ENCODE results near the gene RAPGEF6. TPM values are rescaled to one million over a fixed set of nuclear protein-coding genes. Genes with fewer than 3 reads are reported as not detected.
A peak's percentile ranks its signal among the peaks of the same experiment; 100 is the strongest.
"Not testable (repeated sequence)": the region's sequence is repeated elsewhere in the genome, so short reads cannot be mapped to it uniquely, and the experiment has no call there.

RAPGEF6 gene
- total RNA-seq, 1 donor from 2014 or later: 30.8 TPM

- DNase-seq: no peak
These were observed 212.0 kb downstream of the RAPGEF6 start for GRCh38 chr5:131423056-131423455.

DNA sequence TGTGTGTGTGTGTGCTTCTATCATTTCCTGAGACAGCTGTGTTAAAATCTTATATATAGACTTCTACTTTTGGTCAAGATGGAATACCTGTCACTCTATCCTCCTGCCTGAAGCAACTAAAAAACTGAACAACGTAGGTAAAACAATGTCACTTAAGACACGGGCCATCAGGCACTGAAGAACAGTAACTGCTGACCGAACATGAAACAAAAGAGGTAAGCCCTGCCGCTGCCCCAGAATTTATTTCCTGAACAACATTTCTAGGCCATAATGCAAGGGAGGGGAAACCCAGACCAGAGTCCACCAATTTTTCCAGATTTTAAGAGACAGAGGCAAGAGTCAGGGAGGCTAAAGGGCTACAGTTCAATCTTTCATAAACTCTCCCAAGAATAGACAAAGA is 215.2 kb downstream of the RAPGEF6 start:
- no peak for DNase-seq

GRCh38 chr5:131418846-131419245 is 216.2 kb downstream of the RAPGEF6 start:
- no peak for DNase-seq

- DNase-seq: peak; percentile 21
These were observed 217.7 kb downstream of the RAPGEF6 start for GRCh38 chr5:131417240-131417869.

- no peak for DNase-seq
These were observed 218.3 kb downstream of the RAPGEF6 start for GRCh38 chr5:131416729-131417128.

DNA sequence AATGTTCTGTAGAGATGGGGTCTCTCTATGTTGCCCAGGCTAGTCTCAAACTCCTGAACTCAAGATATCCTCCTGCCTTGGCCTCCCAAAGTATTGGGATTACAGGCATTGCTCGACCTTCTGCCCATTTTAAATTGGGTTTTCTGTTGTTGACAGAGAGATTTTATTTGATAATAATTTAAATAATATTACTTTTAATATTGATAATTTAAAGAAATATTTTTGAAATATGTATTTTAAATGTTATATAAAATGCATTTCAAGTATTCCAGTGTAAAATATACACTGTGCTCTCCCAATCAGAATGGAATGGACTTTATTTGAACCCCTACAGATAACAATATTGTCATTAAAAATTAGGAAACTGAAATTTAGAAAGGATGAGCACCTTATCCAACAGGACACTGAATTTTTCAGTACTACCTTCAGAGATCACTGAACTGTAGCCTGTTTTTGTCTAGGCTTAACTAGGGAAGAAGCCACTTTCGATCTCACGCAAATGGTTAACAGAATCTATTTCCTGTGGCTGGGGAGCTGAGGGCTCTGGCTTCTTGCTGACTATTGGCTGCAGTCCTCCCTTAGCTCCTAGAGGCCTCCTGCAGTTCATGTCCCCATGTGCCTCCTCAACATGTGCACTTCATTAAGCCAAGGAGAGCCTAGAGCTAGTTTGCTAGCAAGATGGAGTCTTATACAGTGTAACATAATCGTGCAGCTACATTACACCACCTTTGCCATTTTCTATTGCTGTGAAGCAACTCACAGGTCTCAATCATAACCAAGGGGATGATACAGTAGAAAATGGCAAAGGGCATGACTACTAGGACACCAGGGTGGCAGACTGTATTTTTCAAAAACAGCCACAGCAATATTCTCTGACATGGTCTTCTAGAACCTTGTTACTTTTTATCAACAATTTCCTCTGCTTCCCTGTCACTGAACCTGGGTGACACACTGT is 221.1 kb downstream of the RAPGEF6 start:
- DNase-seq: peak; percentile 37

DNA sequence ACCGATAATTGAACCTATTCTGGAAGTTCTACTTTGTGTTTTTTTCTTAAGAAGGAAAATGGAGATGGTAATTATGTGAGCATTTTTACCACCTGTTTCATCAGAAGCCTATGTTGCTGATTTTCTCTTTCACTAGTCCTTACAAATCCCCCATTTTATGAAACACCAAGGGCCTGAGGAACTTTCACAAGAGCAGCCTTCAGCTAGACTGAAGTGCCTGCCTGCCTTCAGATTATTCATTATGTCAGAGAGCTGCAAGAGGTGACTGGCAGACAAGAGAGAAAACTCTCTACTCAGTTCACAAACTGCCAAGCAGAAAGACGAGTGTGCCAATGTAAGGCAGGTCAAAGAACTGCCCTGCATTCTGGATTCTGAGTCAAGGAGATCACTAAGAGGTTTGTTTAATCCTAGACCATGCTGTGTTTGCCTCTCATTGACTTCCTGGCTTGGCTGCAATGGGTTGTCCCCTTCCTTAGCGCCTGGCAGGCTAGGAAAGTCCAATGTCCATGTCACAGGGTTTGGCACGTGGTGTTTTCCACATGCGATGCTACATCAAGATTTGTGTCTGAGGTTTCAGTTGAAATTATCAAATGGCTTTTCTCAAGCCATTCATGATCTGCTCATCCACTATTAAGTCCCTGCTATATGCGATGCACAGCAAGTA is 227.9 kb downstream of the RAPGEF6 start:
- no peak for DNase-seq

DNA sequence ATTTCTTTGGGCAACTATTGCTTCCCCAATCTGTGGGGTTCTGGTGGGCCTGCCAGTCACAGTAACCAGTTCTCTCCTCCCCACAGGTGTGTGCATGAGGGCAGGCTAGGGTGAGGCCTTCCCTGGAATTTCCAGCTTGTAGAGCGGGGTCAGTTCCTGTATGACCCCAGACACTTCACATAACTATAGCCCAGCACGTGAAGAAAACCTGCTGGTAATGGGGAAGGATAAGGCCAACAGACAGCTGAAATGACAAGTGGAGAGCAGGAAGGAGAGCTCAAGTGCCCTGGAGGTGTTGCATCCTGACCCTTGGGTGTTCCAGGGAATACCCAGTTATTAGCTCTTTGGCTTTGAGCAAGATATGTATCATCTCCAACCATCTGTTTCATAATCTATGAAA is 229.0 kb downstream of the RAPGEF6 start:
- no peak for DNase-seq

GRCh38 chr5:131405674-131406073 is 229.4 kb downstream of the RAPGEF6 start:
- DNase-seq: no peak

DNA sequence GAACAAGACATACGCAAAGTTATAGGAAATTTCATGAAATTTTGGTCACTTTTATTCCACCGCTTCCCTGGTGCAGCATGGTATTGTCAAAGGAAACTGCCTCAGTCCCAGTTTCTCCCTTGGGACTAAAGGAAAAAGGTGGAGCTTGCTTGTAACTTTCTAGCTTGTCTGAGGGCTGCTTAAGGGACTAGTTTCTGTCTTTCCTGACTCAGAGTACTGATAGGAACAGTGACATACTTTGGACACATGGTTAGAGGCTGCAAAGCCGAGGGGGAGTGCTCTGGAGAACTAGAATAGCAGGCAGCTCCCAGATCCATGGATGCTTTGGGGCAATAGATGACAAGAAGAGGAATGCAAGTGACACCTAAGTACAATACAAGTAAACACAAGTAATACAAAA is 234.4 kb downstream of the RAPGEF6 start:
- DNase-seq: no peak

DNA sequence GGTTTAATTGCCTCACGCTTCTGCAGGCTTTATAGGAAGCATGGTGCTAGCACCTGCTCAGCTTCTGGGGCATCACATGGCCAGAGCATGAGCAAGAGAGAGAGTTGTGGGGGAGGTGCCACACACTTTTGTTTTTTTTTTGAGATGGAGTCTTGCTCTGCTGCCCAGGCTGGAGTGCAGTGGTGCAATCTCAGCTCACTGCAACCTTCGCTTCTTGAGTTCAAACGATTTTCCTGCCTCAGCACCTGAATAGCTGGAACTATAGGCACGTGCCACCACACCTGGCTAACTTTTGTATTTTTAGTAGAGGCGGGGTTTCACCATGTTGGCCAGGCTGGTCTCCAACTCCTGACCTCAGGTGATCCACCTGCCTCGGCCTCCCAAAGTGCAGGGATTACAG is 236.0 kb downstream of the RAPGEF6 start:
- DNase-seq: not testable (repeated sequence)

- DNase-seq: no peak
These were observed 238.3 kb downstream of the RAPGEF6 start for GRCh38 chr5:131396630-131397273.

DNA sequence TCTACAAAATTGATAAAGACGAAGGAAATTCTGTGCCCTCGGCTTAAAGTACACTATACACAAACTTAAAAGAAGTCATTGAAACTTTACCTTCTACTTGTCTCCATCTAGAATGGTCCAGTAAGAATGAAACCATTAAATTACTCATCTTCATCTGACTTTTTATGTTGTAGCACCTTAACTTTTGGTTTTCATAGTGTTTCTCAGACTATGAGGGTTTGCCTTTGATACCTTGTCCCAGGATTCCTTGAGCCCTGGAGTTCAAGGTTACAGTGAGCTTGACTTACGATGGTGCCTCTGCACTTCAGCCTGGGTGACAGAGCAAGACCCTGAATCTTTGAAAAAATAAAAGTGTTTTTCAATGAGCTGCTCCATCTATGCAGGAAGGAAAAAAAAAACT is 239.0 kb downstream of the RAPGEF6 start:
- DNase-seq: no peak

GRCh38 chr5:131394128-131394527 is 240.9 kb downstream of the RAPGEF6 start:
- no peak for DNase-seq

- DNase-seq: no peak
These were observed 241.5 kb downstream of the RAPGEF6 start for GRCh38 chr5:131393498-131393968.

- no peak for DNase-seq
These were observed 242.4 kb downstream of the RAPGEF6 start for GRCh38 chr5:131392466-131393095.

DNA sequence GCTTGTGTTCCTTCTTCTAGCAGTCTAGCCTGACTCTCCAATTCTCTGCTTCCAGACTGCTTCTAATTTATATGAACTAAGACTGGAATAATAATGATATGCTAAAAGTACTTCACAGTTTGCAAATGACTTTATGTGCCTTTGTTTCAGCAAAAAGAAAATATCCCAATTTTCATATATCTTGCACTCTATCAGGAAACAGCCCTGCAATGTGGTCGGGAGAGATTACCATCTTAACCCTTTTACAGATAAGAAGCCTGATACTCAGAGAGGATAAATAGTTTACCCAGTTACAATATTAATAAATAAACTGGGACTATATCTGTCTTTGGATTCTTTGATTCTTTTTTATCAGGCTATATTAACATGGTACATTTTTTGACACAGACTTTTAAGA is 245.2 kb downstream of the RAPGEF6 start:
- DNase-seq: no peak

- no peak for DNase-seq
These were observed 245.7 kb downstream of the RAPGEF6 start for GRCh38 chr5:131389096-131389868.

DNA sequence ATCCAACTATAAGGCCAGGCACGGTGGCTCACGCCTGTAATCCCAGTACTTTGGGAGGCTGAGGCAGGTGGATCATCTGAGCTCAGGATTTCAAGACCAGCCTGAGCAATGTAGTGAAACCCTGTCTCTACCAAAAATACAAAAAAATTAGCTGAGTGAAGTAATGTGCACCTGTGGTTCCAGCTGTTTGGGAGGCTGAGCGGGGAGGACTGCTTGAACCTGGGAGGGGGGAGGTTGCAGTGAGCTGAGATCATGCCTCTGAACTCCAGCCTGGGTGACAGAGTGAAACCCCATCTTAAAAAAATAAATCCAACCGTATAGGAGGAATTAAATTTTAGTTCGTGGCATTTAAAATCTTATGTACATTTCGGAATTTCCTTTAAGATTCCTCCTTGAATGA is 247.8 kb downstream of the RAPGEF6 start:
- DNase-seq: no peak

- no peak for DNase-seq
These were observed 248.2 kb downstream of the RAPGEF6 start for GRCh38 chr5:131386779-131387178.

DNA sequence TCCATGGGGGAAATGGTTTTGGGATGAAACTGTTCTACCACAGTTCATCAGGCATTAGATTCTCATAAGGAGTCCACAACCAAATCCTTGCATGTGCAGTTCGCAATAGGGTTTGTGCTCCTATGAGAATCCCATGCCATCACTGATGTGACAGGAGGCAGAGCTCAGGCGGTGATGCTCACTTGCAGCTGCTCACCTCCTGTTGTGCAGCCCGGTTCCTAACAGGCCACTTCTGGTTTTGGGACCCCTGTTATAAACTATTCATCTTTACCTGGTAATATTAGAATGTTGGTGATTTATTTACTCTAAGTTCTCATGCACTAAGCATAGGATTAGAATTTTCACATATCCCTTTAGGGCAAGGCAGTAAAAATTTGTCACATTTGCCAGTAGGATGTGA is 248.9 kb downstream of the RAPGEF6 start:
- no peak for DNase-seq

All from skin of body (tissue), 2 donors.